ENCODE data around the gene TAF5L. TPM values are rescaled to one million over a fixed set of nuclear protein-coding genes. Genes with fewer than 3 reads are reported as not detected.

TAF5L gene
- total RNA-seq, 4 donors from 2014 or later: 7.5 to 15.7 (median 9.4) TPM

- H3K4me3 ChIP-seq (ENCODE audit: low read depth, poor library complexity, severe bottlenecking): no peak overlapping the region
- 92 to 95% methylated on average over 4 of the region's 4 CpGs for WGBS, 2 donors
- no peak for DNase-seq (ENCODE audit: low spot score in 2 of 2)
- intact Hi-C loops (cut with DNase I; ENCODE audit: low total_unique reads): no loop called here
- no peak for TF ChIP-seq POLR2A (IDR thresholded peaks at IDR 0.05)
- no peak for TF ChIP-seq CTCF (IDR thresholded peaks at IDR 0.05)
Observed at GRCh38 chr1:229650045-229650444, 24.1 kb upstream of the TAF5L start.

- intact Hi-C loops (cut with DNase I; ENCODE audit: low total_unique reads): no loop called here
- no peak overlapping the region for H3K4me3 ChIP-seq (ENCODE audit: low read depth, poor library complexity, severe bottlenecking)
- TF ChIP-seq POLR2A (IDR thresholded peaks at IDR 0.05) (no peak), CTCF (IDR thresholded peaks at IDR 0.05) (no peak)
- 96 to 98% methylated on average over 4 of the region's 4 CpGs for WGBS, 2 donors
- DNase-seq (ENCODE audit: low spot score in 2 of 2): no peak
Observed at GRCh38 chr1:229648406-229648805, 22.5 kb upstream of the TAF5L start.

- no peak overlapping the region for H3K4me3 ChIP-seq (ENCODE audit: low read depth, poor library complexity, severe bottlenecking)
- intact Hi-C loops (cut with DNase I; ENCODE audit: low total_unique reads): no loop called here
- WGBS, 2 donors: 88 to 93% methylated on average over 15 of the region's 15 CpGs
- TF ChIP-seq POLR2A (IDR thresholded peaks at IDR 0.05): no peak
- no peak for DNase-seq (ENCODE audit: low spot score in 2 of 2)
Observed at GRCh38 chr1:229645324-229645993, 19.5 kb upstream of the TAF5L start.

GRCh38 chr1:229643996-229644745 is 18.2 kb upstream of the TAF5L start:
- DNase-seq (ENCODE audit: low spot score in 2 of 2): peak in 1 of 2 donors; percentile 36
- TF ChIP-seq CTCF (IDR thresholded peaks at IDR 0.05): no peak
- TF ChIP-seq POLR2A (IDR thresholded peaks at IDR 0.05): no peak
- intact Hi-C loops (cut with DNase I; ENCODE audit: low total_unique reads): no loop called here
- WGBS, 2 donors: 90 to 91% methylated on average over 6 of the region's 6 CpGs
- no peak overlapping the region for H3K4me3 ChIP-seq (ENCODE audit: low read depth, poor library complexity, severe bottlenecking)

- intact Hi-C loops (cut with DNase I; ENCODE audit: low total_unique reads): no loop called here
Observed at GRCh38 chr1:229642970-229643369, 17.0 kb upstream of the TAF5L start.

More at GRCh38 chr1:229642970-229643369, 17.0 kb upstream of the TAF5L start:
- no peak for DNase-seq (ENCODE audit: low spot score in 2 of 2)
- TF ChIP-seq POLR2A (IDR thresholded peaks at IDR 0.05): no peak
- TF ChIP-seq CTCF (IDR thresholded peaks at IDR 0.05): no peak
- WGBS, 2 donors: 96 to 98% methylated on average over 4 of the region's 4 CpGs
- H3K4me3 ChIP-seq (ENCODE audit: low read depth, poor library complexity, severe bottlenecking): no peak overlapping the region
